K562 (cell line): ENCODE measurements around the gene DACT3. TPM values are rescaled to one million over a fixed set of nuclear protein-coding genes. Genes with fewer than 3 reads are reported as not detected.
A peak's percentile ranks its signal among the peaks of the same experiment; 100 is the strongest.

Source experiments
- CBX3 ChIP-seq, 2 experiments: IDR thresholded peaks; 1 replicate in 1 of 2; 2 replicates in 1 of 2; pipeline ENCODE4 v1.6.1; 2012; ENCODE audit warnings: inconsistent platforms in 2 of 2, low read length in 2 of 2, borderline replicate concordance in 1 of 2, control low read depth in 1 of 2
- FOXA3 ChIP-seq, 2 experiments: fragments of 450-650 bp in 1 of 2; sonication (generic) in 1 of 2; formaldehyde crosslinking; IDR thresholded peaks in 1 of 2; conservative IDR thresholded peaks in 1 of 2; 2 replicates each; pipeline versions ENCODE4 v1.4.0 to v1.8.0; 2020 to 2022; ENCODE audit warnings: mild to moderate bottlenecking in 2 of 2, missing genetic modification reagents in 1 of 2
- FUS ChIP-seq: fragments of 200-400 bp; formaldehyde crosslinking; optimal IDR thresholded peaks from 2 replicates; pipeline ENCODE3; 2017; ENCODE audit warnings: low read depth, low read length
- HDAC6 ChIP-seq: IDR thresholded peaks from 2 replicates; pipeline ENCODE4 v1.6.1; 2012; ENCODE audit warnings: low read depth, mild to moderate bottlenecking, control low read depth, inconsistent platforms, low read length, moderate library complexity
- HMBOX1 ChIP-seq: sonication (generic); IDR thresholded peaks from 2 replicates; pipeline ENCODE4 v1.6.1; 2016
- L3MBTL2 ChIP-seq: fragments of 450-650 bp; IDR thresholded peaks from 2 replicates; pipeline ENCODE4 v1.6.1; 2016; ENCODE audit warnings: mild to moderate bottlenecking, moderate library complexity
- MAZ ChIP-seq, 2 experiments: fragments of 450-650 bp in 1 of 2; sonication (generic) in 1 of 2; formaldehyde crosslinking; IDR thresholded peaks in 1 of 2; conservative IDR thresholded peaks in 1 of 2; 2 replicates each; pipeline versions ENCODE4 v1.4.0 to v1.5.0; 2020; ENCODE audit warnings: mild to moderate bottlenecking in 1 of 2, missing genetic modification reagents in 1 of 2
- PHB ChIP-seq: fragments of 250-450 bp; sonication (Bioruptor Pico); IDR thresholded peaks from 2 replicates; pipeline ENCODE4 v1.5.0; 2021
- POLR2B ChIP-seq: fragments of 450-650 bp; IDR thresholded peaks from 2 replicates; pipeline ENCODE4 v1.6.1; 2018; ENCODE audit warnings: low read depth; ENCODE audit not compliant: partially characterized antibody
- SAFB2 ChIP-seq: fragments of 200-400 bp; formaldehyde crosslinking; IDR thresholded peaks from 2 replicates; pipeline ENCODE4 v1.6.1; 2018; ENCODE audit warnings: borderline replicate concordance, low read length, low read depth, moderate library complexity; ENCODE audit not compliant: severe bottlenecking
- SMARCB1 ChIP-seq: IDR thresholded peaks from 2 replicates; pipeline ENCODE4 v1.6.1; 2011; ENCODE audit warnings: improper control_type of control experiment, low read depth; ENCODE audit not compliant: insufficient read length
- SMARCE1 ChIP-seq: fragments of 450-650 bp; IDR thresholded peaks from 2 replicates; pipeline ENCODE4 v1.7.1; 2016; ENCODE audit warnings: mild to moderate bottlenecking
- ZBTB2 ChIP-seq: fragments of 450-650 bp; IDR thresholded peaks from 2 replicates; pipeline ENCODE4 v1.6.1; 2016; ENCODE audit warnings: antibody characterized with exemption
- polyA plus RNA-seq, 8 experiments: library from polyadenylated mRNA; depleted of rRNA in 4 of 8; stranded (reverse) in 5 of 8; unstranded in 3 of 8; fragments of >200 nt; fragmentation: Nextera tagmentation in 2 of 8; fragmentation: Illumina TruSeq in 1 of 8; extraction: Ambion mirVana in 2 of 8; extraction: Trizol in 1 of 8; gene quantifications; 2 replicates each; pipeline versions ENCODE4 v1.2.1 to v1.2.3, GENCODE V29; 2011 to 2014; ENCODE audit warnings: inconsistent platforms in 1 of 8, missing spikeins in 1 of 8
- total RNA-seq, 7 experiments: library from RNA; depleted of rRNA in 6 of 7; stranded (reverse); fragments of >200 nt in 6 of 7; fragmentation: Illumina TruSeq in 2 of 7; extraction: Trizol in 2 of 7; gene quantifications; 2 replicates each; pipeline versions ENCODE4 v1.2.1 to v1.2.3, GENCODE V29; 2011 to 2021; ENCODE audit warnings: low replicate concordance in 1 of 7
- TF ChIP-seq, protein P1 (sequence below): sonication (generic); formaldehyde crosslinking; IDR thresholded peaks from 2 replicates; pipeline ENCODE4 v1.8.0; 2023; ENCODE audit warnings: missing genetic modification reagents, mild to moderate bottlenecking, borderline replicate concordance
- TF ChIP-seq, protein P2 (sequence below), 2 experiments: fragments of 150-350 bp in 1 of 2; IDR thresholded peaks; 2 replicates each; pipeline ENCODE4 v1.6.1; 2012 to 2016; ENCODE audit warnings: low read depth in 2 of 2, low read length in 2 of 2, mild to moderate bottlenecking in 1 of 2, moderate library complexity in 1 of 2

Gene DACT3
- total and polyA plus RNA-seq, 9 of the 15 experiments (the other 6 are each of a cell fraction or from before 2014, with no cell fraction given), result 0.67 to 6.5 (median 3.5) TPM

GRCh38 chr19:46697204-46697960, 36.4 kb upstream of the DACT3 start (continued):
- TF ChIP-seq HMBOX1 (no peak), SAFB2 (no peak), SMARCE1 (peak; percentile 29; the same call in 1 of the 2 replicates), MAZ (CRISPR knock-in tag; conservative IDR thresholded peaks at IDR 0.05 in 1 of 2, IDR thresholded peaks at IDR 0.05 in 1 of 2) (peak; percentile 60 to 79; a peak in 3 of 4 replicates), PHB (CRISPR knock-in tag) (no peak), HDAC6 (no peak), SMARCB1 (no peak), L3MBTL2 (peak; percentile 89), POLR2B (peak; percentile 35), FOXA3 (CRISPR knock-in tag; conservative IDR thresholded peaks at IDR 0.05 in 1 of 2, IDR thresholded peaks at IDR 0.05 in 1 of 2) (no peak), CBX3 (IDR thresholded peaks at IDR 0.05; ENCODE audit: borderline replicate concordance in 1 of 2, low read length in 2 of 2) (no peak; a peak in 1 of 3 replicates), FUS (no peak), ZBTB2 (no peak; the same call in 1 of the 2 replicates)
- TF ChIP-seq, protein P1, sequence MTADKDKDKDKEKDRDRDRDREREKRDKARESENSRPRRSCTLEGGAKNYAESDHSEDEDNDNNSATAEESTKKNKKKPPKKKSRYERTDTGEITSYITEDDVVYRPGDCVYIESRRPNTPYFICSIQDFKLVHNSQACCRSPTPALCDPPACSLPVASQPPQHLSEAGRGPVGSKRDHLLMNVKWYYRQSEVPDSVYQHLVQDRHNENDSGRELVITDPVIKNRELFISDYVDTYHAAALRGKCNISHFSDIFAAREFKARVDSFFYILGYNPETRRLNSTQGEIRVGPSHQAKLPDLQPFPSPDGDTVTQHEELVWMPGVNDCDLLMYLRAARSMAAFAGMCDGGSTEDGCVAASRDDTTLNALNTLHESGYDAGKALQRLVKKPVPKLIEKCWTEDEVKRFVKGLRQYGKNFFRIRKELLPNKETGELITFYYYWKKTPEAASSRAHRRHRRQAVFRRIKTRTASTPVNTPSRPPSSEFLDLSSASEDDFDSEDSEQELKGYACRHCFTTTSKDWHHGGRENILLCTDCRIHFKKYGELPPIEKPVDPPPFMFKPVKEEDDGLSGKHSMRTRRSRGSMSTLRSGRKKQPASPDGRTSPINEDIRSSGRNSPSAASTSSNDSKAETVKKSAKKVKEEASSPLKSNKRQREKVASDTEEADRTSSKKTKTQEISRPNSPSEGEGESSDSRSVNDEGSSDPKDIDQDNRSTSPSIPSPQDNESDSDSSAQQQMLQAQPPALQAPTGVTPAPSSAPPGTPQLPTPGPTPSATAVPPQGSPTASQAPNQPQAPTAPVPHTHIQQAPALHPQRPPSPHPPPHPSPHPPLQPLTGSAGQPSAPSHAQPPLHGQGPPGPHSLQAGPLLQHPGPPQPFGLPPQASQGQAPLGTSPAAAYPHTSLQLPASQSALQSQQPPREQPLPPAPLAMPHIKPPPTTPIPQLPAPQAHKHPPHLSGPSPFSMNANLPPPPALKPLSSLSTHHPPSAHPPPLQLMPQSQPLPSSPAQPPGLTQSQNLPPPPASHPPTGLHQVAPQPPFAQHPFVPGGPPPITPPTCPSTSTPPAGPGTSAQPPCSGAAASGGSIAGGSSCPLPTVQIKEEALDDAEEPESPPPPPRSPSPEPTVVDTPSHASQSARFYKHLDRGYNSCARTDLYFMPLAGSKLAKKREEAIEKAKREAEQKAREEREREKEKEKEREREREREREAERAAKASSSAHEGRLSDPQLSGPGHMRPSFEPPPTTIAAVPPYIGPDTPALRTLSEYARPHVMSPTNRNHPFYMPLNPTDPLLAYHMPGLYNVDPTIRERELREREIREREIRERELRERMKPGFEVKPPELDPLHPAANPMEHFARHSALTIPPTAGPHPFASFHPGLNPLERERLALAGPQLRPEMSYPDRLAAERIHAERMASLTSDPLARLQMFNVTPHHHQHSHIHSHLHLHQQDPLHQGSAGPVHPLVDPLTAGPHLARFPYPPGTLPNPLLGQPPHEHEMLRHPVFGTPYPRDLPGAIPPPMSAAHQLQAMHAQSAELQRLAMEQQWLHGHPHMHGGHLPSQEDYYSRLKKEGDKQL (CRISPR knock-in tag), result no peak
- TF ChIP-seq, protein P2, sequence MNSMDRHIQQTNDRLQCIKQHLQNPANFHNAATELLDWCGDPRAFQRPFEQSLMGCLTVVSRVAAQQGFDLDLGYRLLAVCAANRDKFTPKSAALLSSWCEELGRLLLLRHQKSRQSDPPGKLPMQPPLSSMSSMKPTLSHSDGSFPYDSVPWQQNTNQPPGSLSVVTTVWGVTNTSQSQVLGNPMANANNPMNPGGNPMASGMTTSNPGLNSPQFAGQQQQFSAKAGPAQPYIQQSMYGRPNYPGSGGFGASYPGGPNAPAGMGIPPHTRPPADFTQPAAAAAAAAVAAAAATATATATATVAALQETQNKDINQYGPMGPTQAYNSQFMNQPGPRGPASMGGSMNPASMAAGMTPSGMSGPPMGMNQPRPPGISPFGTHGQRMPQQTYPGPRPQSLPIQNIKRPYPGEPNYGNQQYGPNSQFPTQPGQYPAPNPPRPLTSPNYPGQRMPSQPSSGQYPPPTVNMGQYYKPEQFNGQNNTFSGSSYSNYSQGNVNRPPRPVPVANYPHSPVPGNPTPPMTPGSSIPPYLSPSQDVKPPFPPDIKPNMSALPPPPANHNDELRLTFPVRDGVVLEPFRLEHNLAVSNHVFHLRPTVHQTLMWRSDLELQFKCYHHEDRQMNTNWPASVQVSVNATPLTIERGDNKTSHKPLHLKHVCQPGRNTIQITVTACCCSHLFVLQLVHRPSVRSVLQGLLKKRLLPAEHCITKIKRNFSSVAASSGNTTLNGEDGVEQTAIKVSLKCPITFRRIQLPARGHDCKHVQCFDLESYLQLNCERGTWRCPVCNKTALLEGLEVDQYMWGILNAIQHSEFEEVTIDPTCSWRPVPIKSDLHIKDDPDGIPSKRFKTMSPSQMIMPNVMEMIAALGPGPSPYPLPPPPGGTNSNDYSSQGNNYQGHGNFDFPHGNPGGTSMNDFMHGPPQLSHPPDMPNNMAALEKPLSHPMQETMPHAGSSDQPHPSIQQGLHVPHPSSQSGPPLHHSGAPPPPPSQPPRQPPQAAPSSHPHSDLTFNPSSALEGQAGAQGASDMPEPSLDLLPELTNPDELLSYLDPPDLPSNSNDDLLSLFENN (IDR thresholded peaks at IDR 0.05; ENCODE audit: low read depth in 2 of 2, low read length in 2 of 2), result no peak
